ENCODE measurements around the gene DRC3. TPM values are rescaled to one million over a fixed set of nuclear protein-coding genes. Genes with fewer than 3 reads are reported as not detected.

DRC3 gene
- total RNA-seq, 1 donor from 2014 or later: 13.4 TPM

DNA sequence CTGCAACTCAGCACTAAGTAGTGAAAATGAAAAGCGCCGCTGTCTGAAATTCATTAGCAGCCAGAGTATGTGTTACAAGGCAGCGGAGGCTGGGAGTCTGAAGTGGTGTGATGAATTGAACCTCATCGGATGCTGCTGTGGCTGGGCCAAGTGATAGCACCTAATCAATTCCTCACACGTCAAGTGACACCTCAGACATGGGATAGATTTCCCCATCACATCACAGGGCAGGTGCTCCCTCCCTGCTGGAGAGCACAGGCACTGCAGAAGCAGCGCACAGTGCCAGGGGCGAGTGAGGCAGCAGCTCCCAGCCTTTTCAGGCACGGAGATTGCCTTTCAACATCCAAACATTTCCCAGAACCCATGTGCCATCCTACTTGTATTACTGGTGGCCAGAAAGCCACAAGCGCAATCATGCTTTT lies 32.2 kb downstream of the DRC3 start:
- no peak for ATAC-seq
- Histone ChIP-seq H3K9me3 (no peaks in the 10 kb centered on the region), H3K4me3 (no peak overlapping the region), H3K27me3 (ENCODE audit: low read depth) (no peaks in the 10 kb centered on the region), H3K36me3 (peaks cover 23% of the 10 kb centered on the region), H3K27ac (no peak overlapping the region), H3K4me1 (no peaks in the 10 kb centered on the region)
- intact Hi-C loops (cut with DNase I): no loop called here
- TF ChIP-seq, protein P1, sequence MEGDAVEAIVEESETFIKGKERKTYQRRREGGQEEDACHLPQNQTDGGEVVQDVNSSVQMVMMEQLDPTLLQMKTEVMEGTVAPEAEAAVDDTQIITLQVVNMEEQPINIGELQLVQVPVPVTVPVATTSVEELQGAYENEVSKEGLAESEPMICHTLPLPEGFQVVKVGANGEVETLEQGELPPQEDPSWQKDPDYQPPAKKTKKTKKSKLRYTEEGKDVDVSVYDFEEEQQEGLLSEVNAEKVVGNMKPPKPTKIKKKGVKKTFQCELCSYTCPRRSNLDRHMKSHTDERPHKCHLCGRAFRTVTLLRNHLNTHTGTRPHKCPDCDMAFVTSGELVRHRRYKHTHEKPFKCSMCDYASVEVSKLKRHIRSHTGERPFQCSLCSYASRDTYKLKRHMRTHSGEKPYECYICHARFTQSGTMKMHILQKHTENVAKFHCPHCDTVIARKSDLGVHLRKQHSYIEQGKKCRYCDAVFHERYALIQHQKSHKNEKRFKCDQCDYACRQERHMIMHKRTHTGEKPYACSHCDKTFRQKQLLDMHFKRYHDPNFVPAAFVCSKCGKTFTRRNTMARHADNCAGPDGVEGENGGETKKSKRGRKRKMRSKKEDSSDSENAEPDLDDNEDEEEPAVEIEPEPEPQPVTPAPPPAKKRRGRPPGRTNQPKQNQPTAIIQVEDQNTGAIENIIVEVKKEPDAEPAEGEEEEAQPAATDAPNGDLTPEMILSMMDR (IDR thresholded peaks at IDR 0.05): no peak
- DNase-seq: no peak

DNA sequence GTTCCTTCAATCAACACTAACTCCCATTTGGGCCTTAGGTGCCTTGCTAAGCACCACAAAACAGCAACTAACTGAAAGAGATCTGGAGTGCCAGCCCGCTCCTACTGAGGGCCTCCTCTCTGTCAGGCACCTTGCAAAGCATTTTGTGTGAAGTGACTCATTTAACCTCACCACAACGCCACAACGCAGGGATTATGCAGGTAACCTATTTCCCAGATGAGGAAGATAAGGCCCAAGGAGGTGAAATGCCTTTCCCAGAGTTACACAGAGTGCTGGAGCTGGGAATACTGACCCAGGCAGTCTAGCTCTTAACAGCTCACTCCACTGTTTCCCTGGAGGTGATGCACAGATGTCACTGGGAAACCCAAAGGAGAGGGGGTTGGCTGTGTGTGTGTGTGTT lies 32.8 kb downstream of the DRC3 start:
- ATAC-seq: no peak
- no peak overlapping the region for H3K4me3 ChIP-seq
- TF ChIP-seq, protein P1 (IDR thresholded peaks at IDR 0.05): no peak
- no peaks in the 10 kb centered on the region for H3K27me3 ChIP-seq (ENCODE audit: low read depth)
- intact Hi-C loops (cut with DNase I): no loop called here
- no peak overlapping the region for H3K27ac ChIP-seq
- H3K4me1 ChIP-seq: no peaks in the 10 kb centered on the region
- H3K36me3 ChIP-seq: peaks cover 23% of the 10 kb centered on the region
- H3K9me3 ChIP-seq: no peaks in the 10 kb centered on the region
- no peak for DNase-seq

DNA sequence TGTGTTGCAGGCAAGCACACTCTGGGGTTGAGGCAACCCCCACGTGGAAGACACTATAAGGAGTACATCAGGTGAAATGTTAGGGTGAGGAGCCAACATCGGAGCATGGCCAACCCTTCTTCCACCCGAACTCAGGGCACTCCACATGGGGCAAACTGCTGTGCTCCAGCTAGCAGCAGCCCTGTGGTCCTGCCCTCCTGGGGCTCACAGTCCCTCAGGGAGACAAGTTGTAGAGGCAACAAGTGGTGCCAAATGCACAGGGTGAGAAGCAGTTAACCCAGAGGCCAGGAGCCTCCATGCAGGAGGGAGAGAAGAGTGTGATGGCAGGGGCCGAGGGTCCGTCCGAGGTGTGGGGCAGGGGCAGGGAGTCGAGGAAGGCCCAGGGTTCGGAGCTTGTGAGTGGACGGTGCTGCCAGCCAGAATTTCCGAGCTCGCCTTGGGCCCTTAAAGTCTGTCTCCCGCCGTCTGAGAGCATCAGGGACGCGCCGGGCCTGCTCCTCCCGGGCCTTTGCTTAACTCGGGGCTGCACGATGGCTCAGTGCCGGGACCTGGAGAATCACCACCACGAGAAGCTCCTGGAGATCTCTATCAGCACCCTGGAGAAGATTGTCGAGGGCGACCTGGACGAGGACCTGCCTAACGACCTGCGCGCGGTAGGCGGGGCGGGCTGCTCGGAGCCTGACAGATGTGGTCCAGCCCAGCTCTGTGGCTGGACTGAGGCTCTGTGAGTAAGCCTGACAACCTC lies 34.0 kb downstream of the DRC3 start:
- H3K9me3 ChIP-seq: no peaks in the 10 kb centered on the region
- H3K4me1 ChIP-seq: no peaks in the 10 kb centered on the region
- TF ChIP-seq, protein P1 (IDR thresholded peaks at IDR 0.05): no peak
- H3K27ac ChIP-seq: no peak overlapping the region
- no peak for ATAC-seq
- DNase-seq: no peak
- H3K36me3 ChIP-seq: peaks cover 23% of the 10 kb centered on the region
- no peak overlapping the region for H3K4me3 ChIP-seq
- no peaks in the 10 kb centered on the region for H3K27me3 ChIP-seq (ENCODE audit: low read depth)
- intact Hi-C loops (cut with DNase I): no loop called here

DNA sequence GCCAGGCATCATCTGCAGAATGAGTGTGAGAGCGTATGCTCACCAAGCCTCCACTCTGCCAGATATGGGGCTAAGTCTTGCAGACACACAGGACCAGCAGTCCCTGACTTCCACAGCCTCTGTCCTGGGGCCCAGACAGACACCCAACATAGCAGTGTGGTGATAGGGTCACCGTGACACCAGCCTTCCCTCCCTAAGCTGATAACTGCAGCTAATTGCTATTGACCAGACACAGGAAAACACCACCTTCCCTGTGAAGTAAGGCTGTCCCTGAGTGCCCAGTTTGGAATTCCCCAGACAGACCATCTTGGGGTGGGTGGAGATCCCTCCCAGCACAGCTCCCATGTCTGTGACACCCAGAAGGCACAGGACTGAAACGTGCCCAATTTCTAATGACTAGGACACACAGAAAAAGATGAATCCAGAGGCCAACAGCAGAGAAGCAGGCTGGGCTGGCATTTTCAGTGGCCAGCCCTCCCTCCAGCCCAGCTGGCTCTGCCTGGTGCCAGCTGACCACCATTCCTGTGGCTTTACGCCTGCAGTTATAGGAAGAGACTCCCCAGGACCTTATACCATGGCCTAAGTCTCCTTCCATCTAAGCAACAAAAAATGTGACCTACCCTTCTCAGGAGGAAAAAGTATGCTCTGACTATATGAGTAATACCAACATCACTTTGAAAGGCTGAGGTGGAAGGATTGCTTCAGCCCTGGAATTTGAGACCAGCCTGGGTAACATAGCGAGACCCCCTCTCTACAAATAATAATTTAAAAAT lies 36.0 kb downstream of the DRC3 start:
- Histone ChIP-seq H3K36me3 (peaks cover 23% of the 10 kb centered on the region), H3K9me3 (no peaks in the 10 kb centered on the region), H3K4me1 (no peaks in the 10 kb centered on the region), H3K4me3 (no peak overlapping the region), H3K27ac (no peak overlapping the region), H3K27me3 (ENCODE audit: low read depth) (no peaks in the 10 kb centered on the region)
- TF ChIP-seq, protein P1 (IDR thresholded peaks at IDR 0.05): no peak
- ATAC-seq (no peak), DNase-seq (no peak)
- intact Hi-C loops (cut with DNase I): no loop called here

DNA sequence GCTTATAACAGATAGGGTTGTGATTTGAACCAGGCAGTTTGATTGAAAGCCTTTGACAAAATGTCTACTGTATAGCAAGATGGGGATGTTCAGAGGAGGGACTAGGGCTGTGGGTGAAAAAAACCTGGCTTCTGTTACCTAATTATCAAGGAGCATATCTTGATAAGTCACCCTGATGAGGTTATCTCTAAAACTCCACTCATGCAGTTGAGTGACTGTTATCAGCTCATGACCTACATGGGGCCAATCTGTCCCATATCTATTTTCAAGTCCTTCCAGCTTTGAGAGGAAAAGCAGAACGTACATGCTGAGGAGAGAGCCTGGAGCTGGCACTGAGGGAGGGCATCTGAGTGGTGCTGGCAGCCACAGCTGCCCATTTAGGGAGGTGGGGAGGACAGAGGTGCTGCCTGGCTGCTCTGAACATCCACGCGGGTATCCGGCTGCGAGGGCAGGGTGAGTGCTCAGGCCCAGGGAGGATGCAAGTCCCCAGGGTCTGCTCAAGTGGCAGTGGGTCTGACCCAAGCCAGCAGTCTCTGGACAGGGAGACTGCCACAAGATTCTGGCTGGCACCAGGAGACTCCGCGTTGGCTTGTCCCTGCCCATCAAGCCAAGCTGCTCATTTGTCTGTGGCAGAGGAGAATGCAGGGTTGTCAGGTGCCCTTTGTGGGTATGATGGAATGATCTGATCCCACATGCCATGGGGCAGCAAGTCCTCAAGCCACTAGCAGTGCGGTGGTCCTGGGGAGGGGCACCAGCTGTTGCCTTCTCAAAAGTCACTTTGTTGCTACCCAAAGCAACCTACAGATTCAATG lies 37.2 kb downstream of the DRC3 start:
- no peak overlapping the region for H3K4me3 ChIP-seq
- H3K9me3 ChIP-seq: no peaks in the 10 kb centered on the region
- H3K27ac ChIP-seq: no peak overlapping the region
- H3K36me3 ChIP-seq: peaks cover 25% of the 10 kb centered on the region
- no peaks in the 10 kb centered on the region for H3K4me1 ChIP-seq
- ATAC-seq (no peak), DNase-seq (no peak)
- TF ChIP-seq, protein P1 (IDR thresholded peaks at IDR 0.05): no peak
- intact Hi-C loops (cut with DNase I): no loop called here
- H3K27me3 ChIP-seq (ENCODE audit: low read depth): no peaks in the 10 kb centered on the region

Measured in lower lobe of right lung (tissue), 2 donors.